Gastroesophageal sphincter (tissue), 3 donors: ENCODE results near the gene FBXO47.

Experiments used
- POLR2A ChIP-seq, 2 donors: fragments of 450-650 bp; IDR thresholded peaks; one replicate each; pipeline ENCODE4 v1.6.1; 2017; ENCODE audit warnings: antibody characterized with exemption in 2 of 2, mild to moderate bottlenecking in 2 of 2, moderate library complexity in 1 of 2
- POLR2AphosphoS5 ChIP-seq: sonication (generic); formaldehyde crosslinking; IDR thresholded peaks from one replicate; pipeline ENCODE4 v1.6.1; 2017; ENCODE audit warnings: antibody characterized with exemption
- TF ChIP-seq, protein P1 (sequence below), 4 experiments: fragments of 200-600 bp in 2 of 4; fragments of 450-650 bp in 2 of 4; sonication (generic) in 1 of 4; IDR thresholded peaks; one replicate each; pipeline ENCODE4 v1.5.1; 2017 to 2019; ENCODE audit warnings: antibody characterized with exemption in 4 of 4, mild to moderate bottlenecking in 2 of 4, moderate library complexity in 2 of 4

DNA sequence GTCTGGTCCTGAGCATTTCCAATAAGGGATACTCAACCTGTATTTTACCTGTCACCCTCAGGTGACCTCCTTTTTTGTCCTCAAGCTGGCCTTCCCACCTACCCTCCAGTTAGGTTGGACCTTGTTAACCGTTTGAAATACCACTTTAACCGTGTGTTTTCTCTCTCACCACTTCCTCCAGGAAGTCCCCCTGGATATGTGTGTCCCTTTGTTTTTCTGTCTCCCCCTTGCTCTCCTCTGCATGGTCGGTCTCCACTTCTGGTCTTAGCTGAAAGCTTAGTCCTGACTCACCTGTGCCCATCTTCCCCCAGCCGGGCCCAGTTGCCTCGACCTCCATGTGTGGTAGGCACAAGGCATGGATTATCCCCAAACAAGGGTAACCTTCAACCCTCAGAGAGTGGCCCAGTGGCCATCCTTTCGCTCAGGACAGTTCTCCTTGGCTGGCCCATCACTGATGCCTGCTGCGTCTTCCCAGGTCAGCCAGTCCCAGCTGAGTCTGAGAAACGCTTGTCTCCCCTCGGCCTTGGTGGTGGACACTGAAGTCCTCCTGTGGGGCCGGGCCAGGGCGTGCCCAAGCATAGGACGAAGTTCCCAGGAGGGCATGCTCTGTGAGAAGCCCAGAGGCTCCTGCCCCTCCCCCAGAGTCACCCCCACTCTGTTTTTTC, 77.3 kb downstream of the FBXO47 start:
- TF ChIP-seq POLR2A (IDR thresholded peaks at IDR 0.05) (no peak), POLR2AphosphoS5 (no peak)
- TF ChIP-seq, protein P1, sequence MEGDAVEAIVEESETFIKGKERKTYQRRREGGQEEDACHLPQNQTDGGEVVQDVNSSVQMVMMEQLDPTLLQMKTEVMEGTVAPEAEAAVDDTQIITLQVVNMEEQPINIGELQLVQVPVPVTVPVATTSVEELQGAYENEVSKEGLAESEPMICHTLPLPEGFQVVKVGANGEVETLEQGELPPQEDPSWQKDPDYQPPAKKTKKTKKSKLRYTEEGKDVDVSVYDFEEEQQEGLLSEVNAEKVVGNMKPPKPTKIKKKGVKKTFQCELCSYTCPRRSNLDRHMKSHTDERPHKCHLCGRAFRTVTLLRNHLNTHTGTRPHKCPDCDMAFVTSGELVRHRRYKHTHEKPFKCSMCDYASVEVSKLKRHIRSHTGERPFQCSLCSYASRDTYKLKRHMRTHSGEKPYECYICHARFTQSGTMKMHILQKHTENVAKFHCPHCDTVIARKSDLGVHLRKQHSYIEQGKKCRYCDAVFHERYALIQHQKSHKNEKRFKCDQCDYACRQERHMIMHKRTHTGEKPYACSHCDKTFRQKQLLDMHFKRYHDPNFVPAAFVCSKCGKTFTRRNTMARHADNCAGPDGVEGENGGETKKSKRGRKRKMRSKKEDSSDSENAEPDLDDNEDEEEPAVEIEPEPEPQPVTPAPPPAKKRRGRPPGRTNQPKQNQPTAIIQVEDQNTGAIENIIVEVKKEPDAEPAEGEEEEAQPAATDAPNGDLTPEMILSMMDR (IDR thresholded peaks at IDR 0.05): no peak
